ENCODE measurements around the gene MAST4. TPM values are rescaled to one million over a fixed set of nuclear protein-coding genes. Genes with fewer than 3 reads are reported as not detected.

The MAST4 gene
- total and polyA plus RNA-seq, 2 of the 8 experiments (the other 6 are each of a cell fraction or from before 2014, with no cell fraction given) = 1.5 to 2.6 TPM

- 95% methylated on average over 4 of the region's 4 CpGs; no CpG with 5 or more reads in 1 of the 2 experiments for WGBS, 2 experiments (ENCODE audit: extremely low coverage in 1 of 2, insufficient coverage in 1 of 2, insufficient read length in 1 of 2, insufficient replicate concordance in 2 of 2, low coverage in 1 of 2, low lambda C conversion rate in 2 of 2, missing lambda C conversion rate in 1 of 2)
These were observed 469.0 kb downstream of the MAST4 start for GRCh38 chr5:67065237-67065636.

More at GRCh38 chr5:67065237-67065636, 469.0 kb downstream of the MAST4 start:
- H2BK15ac ChIP-seq (ENCODE audit: low read length) = no peak overlapping the region
- no peaks in the 10 kb centered on the region for H3K79me2 ChIP-seq (ENCODE audit: control insufficient read depth in 1 of 2, insufficient read depth in 2 of 2, low read length in 2 of 2)
- H4K8ac ChIP-seq (ENCODE audit: extremely low read depth, insufficient read depth, low read length) = no peak overlapping the region
- H3K79me1 ChIP-seq (ENCODE audit: low read depth, low read length) = no peaks in the 10 kb centered on the region
- ChIA-PET CTCF (ENCODE audit: partially characterized antibody) (no interaction called here), POLR2A (ENCODE audit: partially characterized antibody) (interaction anchor here (0.7 to 0.9 kb wide), 2 partner anchors 16 to 20 kb away, joined by 3 read pairs; no protein-coding TSS in a partner anchor)
- H4K20me1 ChIP-seq (replicated peaks in 1 of 2; ENCODE audit: control insufficient read depth in 1 of 2, insufficient read depth in 2 of 2, low read length in 2 of 2) = no peaks in the 10 kb centered on the region
- H3K27ac ChIP-seq (ENCODE audit: low read depth, low read length) = no peak overlapping the region
- H3K9ac ChIP-seq (replicated peaks in 1 of 4; ENCODE audit: extremely low read depth in 1 of 4, low read depth in 3 of 4, low read length in 3 of 4) = no peak overlapping the region
- H3K23me2 ChIP-seq (ENCODE audit: low read depth, low read length) = no peaks in the 10 kb centered on the region
- no peak overlapping the region for H2BK12ac ChIP-seq (ENCODE audit: low read depth, low read length)
- H3K27me3 ChIP-seq (replicated peaks in 1 of 4; ENCODE audit: control insufficient read depth in 3 of 4, extremely low read depth in 1 of 4, insufficient read depth in 3 of 4, low read length in 3 of 4) = no peaks in the 10 kb centered on the region
- H3K9me3 ChIP-seq (ENCODE audit: insufficient read depth in 2 of 2, low read depth in 1 of 2, low read length in 1 of 2) = no peaks in the 10 kb centered on the region
- no peak overlapping the region for H3K23ac ChIP-seq (ENCODE audit: insufficient read length)
- H4K91ac ChIP-seq (replicated peaks; ENCODE audit: insufficient read length, low read length) = no peak overlapping the region
- H2BK120ac ChIP-seq (replicated peaks; ENCODE audit: low read depth, low read length) = no peak overlapping the region
- H2AFZ ChIP-seq (ENCODE audit: low read length) = no peak overlapping the region
- no peak overlapping the region for H3K4me3 ChIP-seq (ENCODE audit: extremely low read depth in 1 of 4, insufficient read depth in 2 of 4, low read depth in 3 of 4, low read length in 4 of 4)
- H2AK5ac ChIP-seq (ENCODE audit: low read depth, low read length) = no peak overlapping the region
- H2BK20ac ChIP-seq (ENCODE audit: low read length) = no peak overlapping the region
- FAIRE-seq (no peak), DNase-seq (ENCODE audit: low read depth in 1 of 2, low spot score in 2 of 2) (no peak)
- no peak overlapping the region for H3K4me2 ChIP-seq (ENCODE audit: insufficient read depth in 1 of 2, low read depth in 2 of 2, low read length in 2 of 2)
- H3K56ac ChIP-seq (replicated peaks; ENCODE audit: insufficient read length, low read depth, low read length) = no peak overlapping the region
- H3K36me3 ChIP-seq (ENCODE audit: control insufficient read depth in 2 of 4, insufficient read depth in 4 of 4, low read length in 3 of 4) = no peaks in the 10 kb centered on the region
- no peak overlapping the region for H3K4ac ChIP-seq (replicated peaks; ENCODE audit: insufficient read length, low read depth, low read length)
- peaks cover 0 to 10% (median 5%) of the 10 kb centered on the region in 4 experiments; a peak in 2 of 7 replicates for H3K4me1 ChIP-seq (replicated peaks in 1 of 4; ENCODE audit: control insufficient read depth in 3 of 4, insufficient read depth in 4 of 4, low read length in 3 of 4)
- H2BK5ac ChIP-seq (ENCODE audit: low read depth, low read length) = no peak overlapping the region
- H4K5ac ChIP-seq (ENCODE audit: insufficient read length, low read depth, low read length) = no peak overlapping the region
- H3K14ac ChIP-seq (ENCODE audit: insufficient read length) = no peak overlapping the region
- TF ChIP-seq KDM4A (IDR thresholded peaks at IDR 0.05; ENCODE audit: low read depth, low read length, severe bottlenecking) (no peak), MAFK (IDR thresholded peaks at IDR 0.05; ENCODE audit: low read depth, low read length) (no peak), CHD1 (IDR thresholded peaks at IDR 0.05; ENCODE audit: low read depth, low read length) (no peak), PHF8 (conservative IDR thresholded peaks at IDR 0.05; ENCODE audit: low read depth, low read length) (no peak), CREB1 (IDR thresholded peaks at IDR 0.05) (no peak), BRCA1 (IDR thresholded peaks at IDR 0.05; ENCODE audit: low read depth, low read length) (no peak)
- H3K18ac ChIP-seq (ENCODE audit: extremely low read depth, low read length) = no peak overlapping the region

Measured in H1 (cell line).